ENCODE results near the gene CROT. TPM values are rescaled to one million over a fixed set of nuclear protein-coding genes. Genes with fewer than 3 reads are reported as not detected.

The CROT gene
- total RNA-seq, 6 experiments from 2014 or later = 13.1 to 16.5 (median 14.6) TPM

Other genes starting within 250 kb of the CROT start
- gene DMTF1, start 193.2 kb upstream of the CROT start, total RNA-seq (2021; fragmentation: NEBNext Ultra II Directional; extraction: Animal tissue kit (Norgen Biotek cat#: 25700)) = 10 to 100 TPM; 26.2 to 33.0 (median 30.7) TPM
- gene TMEM243, start 125.9 kb upstream of the CROT start, total RNA-seq (2021; fragmentation: NEBNext Ultra II Directional; extraction: Animal tissue kit (Norgen Biotek cat#: 25700)) = 10 to 100 TPM; 16.3 to 20.9 (median 17.2) TPM
- under 1 TPM in 1 of 6 experiments, not detected in 5; 0.06 TPM for gene ABCB4, start 130.0 kb downstream of the CROT start, total RNA-seq (2021; fragmentation: NEBNext Ultra II Directional; extraction: Animal tissue kit (Norgen Biotek cat#: 25700))

All from HFFc6 (cell line).